Gastroesophageal sphincter (tissue), 3 donors: ENCODE measurements around the gene MCTP1.

Experiments used
- CTCF ChIP-seq, 4 experiments: fragments of 200-600 bp in 2 of 4; fragments of 450-650 bp in 2 of 4; sonication (generic) in 1 of 4; IDR thresholded peaks; one replicate each; pipeline ENCODE4 v1.5.1; 2017 to 2019; ENCODE audit warnings: antibody characterized with exemption in 4 of 4, mild to moderate bottlenecking in 2 of 4, moderate library complexity in 2 of 4
- EP300 ChIP-seq: sonication (generic); formaldehyde crosslinking; IDR thresholded peaks from one replicate; pipeline ENCODE4 v1.6.1; 2017; ENCODE audit warnings: antibody characterized with exemption, mild to moderate bottlenecking

- TF ChIP-seq CTCF (IDR thresholded peaks at IDR 0.05), result no peak
- no peak for TF ChIP-seq EP300
Observed at GRCh38 chr5:95152131-95152530, 132.8 kb downstream of the MCTP1 start.
